ENCODE measurements around the gene CAPN8. TPM values are rescaled to one million over a fixed set of nuclear protein-coding genes. Genes with fewer than 3 reads are reported as not detected.

Gene CAPN8
- total RNA-seq, 1 donor from 2014 or later, result 83.5 TPM

DNA sequence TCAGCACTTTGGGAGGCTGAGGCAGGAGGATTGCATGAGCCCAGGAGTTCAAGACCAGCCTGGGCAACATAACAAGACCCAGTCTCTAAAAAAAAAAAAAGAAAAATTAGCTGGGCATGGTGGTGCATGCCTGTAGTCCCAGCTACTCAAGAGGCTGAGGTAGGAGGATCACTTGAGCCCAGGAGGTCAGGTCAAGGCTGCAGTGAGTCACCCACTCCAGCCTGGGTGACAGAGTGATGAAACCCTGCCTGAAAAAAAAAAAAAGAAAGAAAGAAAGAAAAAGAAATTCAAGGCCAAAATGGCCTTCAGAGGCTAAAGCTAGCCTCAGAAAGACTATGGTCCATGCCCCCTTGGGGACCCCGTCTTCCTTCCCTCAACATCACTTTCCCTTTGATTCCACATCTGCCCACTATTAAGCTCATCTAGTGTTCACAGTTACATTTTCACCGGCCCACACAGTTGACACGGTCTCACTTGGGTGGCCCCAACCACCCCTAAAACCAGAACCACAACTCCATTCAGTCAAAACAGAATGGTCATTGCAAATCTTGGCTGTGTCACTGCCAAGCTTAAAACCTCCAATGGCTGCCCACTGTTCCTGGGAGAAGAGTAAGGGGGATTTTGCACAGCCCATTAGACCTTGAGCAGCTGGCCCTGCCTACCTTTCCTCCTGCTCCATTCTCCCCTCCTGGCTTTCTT lies 2.1 kb upstream of the CAPN8 start:
- no peaks in the 10 kb centered on the region for H3K9me3 ChIP-seq
- intact Hi-C loops (cut with DNase I), result no loop called here
- H3K27me3 ChIP-seq, result no peaks in the 10 kb centered on the region
- DNase-seq (no peak), ATAC-seq (peak; percentile 15)
- peak overlapping the region; percentile 8 for H3K27ac ChIP-seq
- no peaks in the 10 kb centered on the region for H3K4me1 ChIP-seq
- H3K4me3 ChIP-seq, result no peak overlapping the region
- TF ChIP-seq, protein P1, sequence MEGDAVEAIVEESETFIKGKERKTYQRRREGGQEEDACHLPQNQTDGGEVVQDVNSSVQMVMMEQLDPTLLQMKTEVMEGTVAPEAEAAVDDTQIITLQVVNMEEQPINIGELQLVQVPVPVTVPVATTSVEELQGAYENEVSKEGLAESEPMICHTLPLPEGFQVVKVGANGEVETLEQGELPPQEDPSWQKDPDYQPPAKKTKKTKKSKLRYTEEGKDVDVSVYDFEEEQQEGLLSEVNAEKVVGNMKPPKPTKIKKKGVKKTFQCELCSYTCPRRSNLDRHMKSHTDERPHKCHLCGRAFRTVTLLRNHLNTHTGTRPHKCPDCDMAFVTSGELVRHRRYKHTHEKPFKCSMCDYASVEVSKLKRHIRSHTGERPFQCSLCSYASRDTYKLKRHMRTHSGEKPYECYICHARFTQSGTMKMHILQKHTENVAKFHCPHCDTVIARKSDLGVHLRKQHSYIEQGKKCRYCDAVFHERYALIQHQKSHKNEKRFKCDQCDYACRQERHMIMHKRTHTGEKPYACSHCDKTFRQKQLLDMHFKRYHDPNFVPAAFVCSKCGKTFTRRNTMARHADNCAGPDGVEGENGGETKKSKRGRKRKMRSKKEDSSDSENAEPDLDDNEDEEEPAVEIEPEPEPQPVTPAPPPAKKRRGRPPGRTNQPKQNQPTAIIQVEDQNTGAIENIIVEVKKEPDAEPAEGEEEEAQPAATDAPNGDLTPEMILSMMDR (IDR thresholded peaks at IDR 0.05), result no peak
- H3K36me3 ChIP-seq, result no peaks in the 10 kb centered on the region

DNA sequence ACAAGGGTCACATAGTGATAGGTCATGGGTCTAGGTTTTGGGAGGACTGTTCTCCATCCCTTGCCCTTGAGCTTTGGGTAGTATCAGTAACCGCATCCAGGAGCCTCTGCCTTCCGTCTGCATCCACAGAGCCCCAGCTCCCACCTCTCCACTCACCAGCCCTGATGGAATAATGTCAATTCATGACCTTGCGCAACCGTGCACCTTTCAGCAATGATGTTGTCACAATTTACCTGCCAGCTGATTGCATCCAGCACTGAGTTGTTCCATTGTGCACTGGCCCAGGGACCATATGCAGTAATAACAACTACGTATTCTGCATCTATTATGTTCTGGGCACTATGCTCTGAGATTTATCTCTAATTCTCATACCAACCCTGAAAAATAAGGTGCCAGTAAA lies 1.4 kb downstream of the CAPN8 start:
- H3K36me3 ChIP-seq, result no peaks in the 10 kb centered on the region
- ATAC-seq, result peak; percentile 8
- no peak for DNase-seq
- no peaks in the 10 kb centered on the region for H3K4me1 ChIP-seq
- H3K27me3 ChIP-seq, result no peaks in the 10 kb centered on the region
- intact Hi-C loops (cut with DNase I), result no loop called here
- H3K9me3 ChIP-seq, result no peaks in the 10 kb centered on the region
- peak overlapping the region; percentile 79 for H3K27ac ChIP-seq
- H3K4me3 ChIP-seq, result peak overlapping the region; percentile 32
- TF ChIP-seq, protein P1 (IDR thresholded peaks at IDR 0.05), result no peak

DNA sequence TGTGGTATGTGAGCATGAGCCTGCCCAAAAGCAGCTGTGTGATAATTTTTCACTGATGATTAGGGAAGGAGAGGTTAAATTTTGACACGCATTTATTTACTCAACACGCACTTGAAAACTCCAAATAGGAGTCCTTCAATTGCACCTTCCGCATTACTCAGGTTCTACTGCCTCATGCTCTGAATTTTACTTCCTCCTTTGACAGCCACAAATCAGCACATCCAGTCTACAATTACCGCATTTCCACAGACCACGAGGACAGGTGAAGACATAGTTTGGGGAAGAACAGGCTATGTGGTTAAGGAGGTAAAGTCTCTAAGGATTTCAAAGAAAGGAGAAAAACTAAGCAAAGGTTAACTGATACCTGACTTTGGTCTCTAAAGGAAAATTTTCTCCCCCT lies 2.6 kb downstream of the CAPN8 start:
- intact Hi-C loops (cut with DNase I), result no loop called here
- Histone ChIP-seq H3K27me3 (no peaks in the 10 kb centered on the region), H3K4me1 (no peaks in the 10 kb centered on the region), H3K27ac (peak overlapping the region; percentile 79), H3K4me3 (no peak overlapping the region), H3K36me3 (no peaks in the 10 kb centered on the region), H3K9me3 (no peaks in the 10 kb centered on the region)
- ATAC-seq, result peak; percentile 78
- DNase-seq, result no peak
- TF ChIP-seq, protein P1 (IDR thresholded peaks at IDR 0.05), result no peak

DNA sequence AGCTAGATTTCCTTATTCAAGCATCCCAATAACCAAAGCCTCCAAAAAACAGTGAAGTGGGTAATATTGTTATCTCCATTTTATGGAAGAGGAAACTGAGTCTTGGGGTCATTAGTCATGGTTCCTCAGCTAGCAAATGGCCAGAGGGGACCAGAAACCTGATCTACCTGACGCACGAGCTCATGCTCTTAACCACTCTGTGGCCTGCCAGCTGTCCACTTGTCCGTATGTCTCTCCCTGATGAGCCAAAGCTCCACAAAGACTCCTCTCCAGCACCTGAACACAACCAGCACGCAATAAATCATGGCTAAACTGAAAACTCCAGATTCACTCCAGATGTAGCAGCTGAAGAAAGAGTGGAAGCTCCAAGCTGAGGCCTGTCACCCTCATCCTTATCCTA lies 5.8 kb downstream of the CAPN8 start:
- Histone ChIP-seq H3K4me1 (no peaks in the 10 kb centered on the region), H3K27me3 (no peaks in the 10 kb centered on the region), H3K27ac (no peak overlapping the region), H3K9me3 (no peaks in the 10 kb centered on the region), H3K36me3 (no peaks in the 10 kb centered on the region), H3K4me3 (no peak overlapping the region)
- ATAC-seq (no peak), DNase-seq (no peak)
- TF ChIP-seq, protein P1 (IDR thresholded peaks at IDR 0.05), result no peak
- intact Hi-C loops (cut with DNase I), result no loop called here

DNA sequence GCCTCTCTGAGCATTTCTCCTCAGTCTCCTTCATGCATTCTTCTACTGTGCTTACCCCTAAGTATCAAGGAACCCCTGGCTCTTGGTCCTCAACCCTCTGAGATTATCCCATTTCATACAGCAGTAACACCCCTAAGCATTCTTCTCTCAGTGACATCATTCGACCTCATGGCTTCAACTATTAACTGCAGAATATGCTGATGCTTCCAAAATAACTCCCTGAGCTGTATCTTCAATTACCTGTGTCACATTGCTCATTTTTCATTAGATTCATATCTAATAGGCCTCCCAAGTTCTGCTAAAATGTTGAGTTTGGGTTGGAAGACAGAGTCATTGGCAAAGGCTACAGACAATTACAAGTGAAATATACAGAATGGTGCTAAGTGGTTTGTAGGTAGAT lies 7.5 kb downstream of the CAPN8 start:
- TF ChIP-seq, protein P1 (IDR thresholded peaks at IDR 0.05), result no peak
- intact Hi-C loops (cut with DNase I), result no loop called here

DNA sequence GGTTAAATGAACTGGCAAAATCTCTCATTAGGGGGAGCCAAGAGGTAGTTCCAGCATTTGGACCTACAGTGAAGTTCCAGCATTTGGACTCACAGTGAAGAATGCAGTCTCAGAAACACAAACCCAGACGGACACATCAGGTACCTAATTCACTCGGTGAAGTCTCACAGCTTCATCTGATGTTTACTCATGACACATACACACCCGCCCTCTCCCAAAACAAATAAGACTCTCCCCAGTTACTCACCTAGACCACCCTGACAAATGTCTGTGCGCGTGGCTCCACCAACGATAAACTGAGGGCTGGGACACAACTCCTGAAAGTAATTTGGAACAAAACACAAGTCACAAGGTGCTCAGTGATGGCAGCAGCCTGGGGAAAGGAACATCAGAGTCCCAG lies 11.4 kb downstream of the CAPN8 start:
- no peak overlapping the region for H3K4me3 ChIP-seq
- no peaks in the 10 kb centered on the region for H3K9me3 ChIP-seq
- TF ChIP-seq, protein P1 (IDR thresholded peaks at IDR 0.05), result no peak
- intact Hi-C loops (cut with DNase I), result no loop called here
- H3K4me1 ChIP-seq, result no peaks in the 10 kb centered on the region
- no peaks in the 10 kb centered on the region for H3K27me3 ChIP-seq
- ATAC-seq, result no peak
- no peak for DNase-seq
- H3K27ac ChIP-seq, result no peak overlapping the region
- no peaks in the 10 kb centered on the region for H3K36me3 ChIP-seq

More for the DNA sequence above, 7.5 kb downstream of the CAPN8 start:
- no peaks in the 10 kb centered on the region for H3K9me3 ChIP-seq
- no peaks in the 10 kb centered on the region for H3K27me3 ChIP-seq
- no peak overlapping the region for H3K27ac ChIP-seq
- ATAC-seq (no peak), DNase-seq (no peak)
- H3K36me3 ChIP-seq, result no peaks in the 10 kb centered on the region
- no peak overlapping the region for H3K4me3 ChIP-seq
- no peaks in the 10 kb centered on the region for H3K4me1 ChIP-seq

Data from upper lobe of right lung (tissue), 1 donor.